Adipocyte (in vitro differentiated cells): ENCODE measurements around the gene RAB11FIP3.
"Not testable (repeated sequence)": the region's sequence is repeated elsewhere in the genome, so short reads cannot be mapped to it uniquely, and the experiment has no call there.

Experiments used
- DNase-seq: peaks from one replicate; pipeline ENCODE4 v3.0.0-alpha.2; 2015; ENCODE audit warnings: low read depth
- H3K27me3 ChIP-seq: replicated peaks from 2 replicates; pipeline ENCODE4 v1.7.0; 2013; ENCODE audit warnings: mild to moderate bottlenecking, low read length, moderate library complexity; ENCODE audit not compliant: control insufficient read depth, insufficient read depth
- H3K36me3 ChIP-seq: 2 replicates; pipeline ENCODE4 v1.7.0; 2013; ENCODE audit warnings: low read length, mild to moderate bottlenecking, moderate library complexity; ENCODE audit not compliant: control insufficient read depth, insufficient read depth, severe bottlenecking
- H3K4me1 ChIP-seq: 2 replicates; pipeline ENCODE4 v1.7.0; 2013; ENCODE audit warnings: mild to moderate bottlenecking, low read length, moderate library complexity; ENCODE audit not compliant: control insufficient read depth, insufficient read depth
- H3K4me3 ChIP-seq: 2 replicates; pipeline ENCODE4 v1.7.0; 2013; ENCODE audit warnings: mild to moderate bottlenecking, low read length, moderate library complexity
- H3K9ac ChIP-seq: 2 replicates; pipeline ENCODE4 v1.7.0; 2013; ENCODE audit warnings: mild to moderate bottlenecking, low read length, moderate library complexity
- H3K9me3 ChIP-seq: 2 replicates; pipeline ENCODE4 v1.7.0; 2013; ENCODE audit warnings: mild to moderate bottlenecking, low read length, moderate library complexity; ENCODE audit not compliant: control insufficient read depth

Gene RAB11FIP3

DNA sequence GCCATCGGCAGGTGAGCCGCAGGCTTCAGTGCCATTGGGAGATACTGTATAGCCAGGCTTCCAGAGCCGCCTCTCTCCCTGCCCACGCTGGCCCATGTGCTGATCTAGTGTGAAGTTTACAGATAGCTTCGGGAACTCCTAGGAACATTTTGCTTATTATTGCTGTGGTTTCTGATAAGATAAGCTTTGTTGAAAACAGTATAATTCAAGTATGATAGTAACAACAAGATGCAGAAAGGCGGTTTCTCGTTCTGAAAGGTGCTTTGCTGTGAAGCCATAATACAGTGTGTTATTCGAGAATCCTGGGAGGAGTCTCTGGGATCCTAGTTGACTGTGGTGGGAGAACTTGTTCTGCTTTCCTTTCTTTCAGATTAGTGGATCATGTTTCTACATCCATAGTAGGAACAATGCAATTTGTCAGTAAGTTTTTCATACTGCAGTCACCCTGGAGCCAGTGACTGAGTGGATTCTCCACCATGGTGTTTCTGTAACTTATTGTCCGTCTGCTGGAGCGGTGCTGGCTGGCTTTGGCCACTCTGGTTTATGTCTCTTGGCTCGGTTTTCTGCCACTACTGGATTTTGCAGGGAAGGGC lies 31.5 kb downstream of the RAB11FIP3 start:
- peaks cover 5% of the 10 kb centered on the region for H3K36me3 ChIP-seq

DNA sequence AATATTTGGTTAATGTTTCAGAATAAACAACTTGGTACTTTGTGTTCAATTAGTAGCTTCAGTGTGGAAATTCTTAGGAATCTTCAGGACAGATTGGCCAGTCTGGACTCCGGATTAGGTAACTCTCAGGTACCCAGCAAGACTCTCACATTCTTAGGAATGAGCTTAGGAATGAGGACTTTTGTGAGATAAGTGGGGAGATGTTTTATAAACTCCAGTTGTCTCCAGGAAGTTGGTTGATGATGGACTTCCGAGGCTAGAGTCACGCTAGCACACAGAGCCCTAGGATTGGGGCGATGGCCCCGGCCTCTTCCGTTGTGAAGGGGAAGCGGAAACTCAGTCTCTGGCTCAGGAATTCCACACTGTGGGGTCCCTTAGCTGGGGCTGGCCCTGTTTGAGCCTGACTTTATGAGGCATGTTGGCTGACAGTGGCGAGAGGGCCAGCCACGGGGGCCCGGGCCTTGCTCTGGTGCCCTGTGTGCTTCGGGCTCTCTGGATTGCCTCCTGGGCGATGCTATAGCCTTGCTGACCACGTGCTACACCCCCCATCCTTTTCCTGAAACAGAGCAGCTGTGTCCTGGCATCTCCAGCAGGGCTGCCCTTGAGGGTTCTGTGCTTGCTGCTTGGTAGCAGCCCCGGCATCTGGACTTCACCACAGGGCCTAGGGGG lies 32.4 kb downstream of the RAB11FIP3 start:
- Histone ChIP-seq H3K27me3 (no peaks in the 10 kb centered on the region), H3K9me3 (no peaks in the 10 kb centered on the region), H3K4me3 (no peak overlapping the region), H3K4me1 (peaks cover 16% of the 10 kb centered on the region), H3K9ac (peak overlapping the region; percentile 1), H3K36me3 (peaks cover 6% of the 10 kb centered on the region)
- peak; percentile 13 for DNase-seq

More for the DNA sequence above, 31.5 kb downstream of the RAB11FIP3 start:
- H3K4me3 ChIP-seq, result peak overlapping the region; percentile 17
- peaks cover 16% of the 10 kb centered on the region for H3K4me1 ChIP-seq
- peak; percentile 46 for DNase-seq
- H3K9ac ChIP-seq, result peak overlapping the region; percentile 16
- no peaks in the 10 kb centered on the region for H3K27me3 ChIP-seq
- no peaks in the 10 kb centered on the region for H3K9me3 ChIP-seq

DNA sequence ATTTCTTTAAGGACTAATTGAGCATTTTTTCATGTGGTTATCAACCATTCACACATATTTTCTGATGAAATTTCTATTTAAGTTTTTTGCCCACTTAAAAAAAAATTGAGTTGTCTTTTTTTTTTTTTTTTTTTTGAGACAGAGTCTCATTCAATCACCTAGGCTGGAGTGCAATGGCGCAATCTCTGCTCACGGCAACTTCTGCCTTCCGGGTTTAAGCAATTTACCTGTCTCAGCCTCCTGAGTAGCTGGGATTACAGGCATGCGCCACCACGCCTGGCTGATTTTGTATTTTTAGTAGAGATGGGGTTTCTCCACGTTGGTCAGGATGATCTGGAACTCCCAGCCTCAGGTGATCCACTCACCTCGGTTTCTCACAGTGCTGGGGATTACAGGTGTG lies 34.3 kb downstream of the RAB11FIP3 start:
- no peak for DNase-seq
- Histone ChIP-seq H3K27me3 (no peaks in the 10 kb centered on the region), H3K9ac (no peak overlapping the region)

DNA sequence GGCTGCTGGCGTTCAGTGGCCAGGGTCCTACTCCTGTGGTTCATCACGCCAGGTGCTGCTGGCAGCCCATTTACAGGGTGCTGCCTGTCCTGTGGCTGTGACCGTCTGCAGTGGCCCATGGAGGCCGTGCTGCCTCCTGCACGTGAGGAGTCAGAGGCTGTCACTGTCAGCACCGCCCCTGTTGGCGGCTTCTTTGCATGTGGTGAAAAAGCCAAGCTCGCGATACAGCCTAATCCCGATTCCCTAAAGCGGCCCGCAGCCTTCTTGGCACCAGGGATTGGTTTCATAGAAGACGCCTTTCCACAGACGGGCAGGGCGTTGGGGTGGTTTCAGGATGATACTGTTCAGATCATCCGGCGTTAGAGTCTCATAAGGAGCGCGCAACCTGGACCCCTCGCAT lies 35.3 kb downstream of the RAB11FIP3 start:
- DNase-seq, result no peak
- no peak overlapping the region for H3K4me3 ChIP-seq

More for the DNA sequence above, 34.3 kb downstream of the RAB11FIP3 start:
- Histone ChIP-seq H3K36me3 (peaks cover 6% of the 10 kb centered on the region), H3K4me1 (peaks cover 16% of the 10 kb centered on the region), H3K9me3 (no peaks in the 10 kb centered on the region), H3K4me3 (no peak overlapping the region)

DNA sequence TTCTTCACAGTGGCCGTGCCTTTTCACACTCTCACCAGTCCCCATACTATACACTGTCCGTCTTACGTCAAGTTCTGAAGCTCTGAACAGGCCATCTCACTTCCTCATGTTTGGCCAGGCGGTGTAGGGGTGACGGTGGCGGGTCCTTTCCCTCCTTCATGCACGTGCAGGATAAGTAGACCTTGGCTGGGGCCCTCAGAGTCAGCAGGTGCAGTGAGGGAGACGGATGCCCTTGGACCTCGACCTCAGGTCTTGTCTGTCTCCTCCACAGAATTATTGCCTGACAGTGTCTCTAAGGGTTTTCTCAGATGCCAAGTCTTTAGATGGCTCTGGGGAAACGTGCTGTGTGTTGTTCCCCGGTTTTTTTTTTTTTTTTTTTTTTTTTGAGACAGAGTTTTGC lies 37.6 kb downstream of the RAB11FIP3 start:
- Histone ChIP-seq H3K9ac (no peak overlapping the region), H3K9me3 (no peaks in the 10 kb centered on the region), H3K36me3 (peaks cover 6% of the 10 kb centered on the region), H3K27me3 (no peaks in the 10 kb centered on the region), H3K4me1 (peaks cover 1% of the 10 kb centered on the region), H3K4me3 (no peak overlapping the region)
- DNase-seq, result no peak

More for the DNA sequence above, 35.3 kb downstream of the RAB11FIP3 start:
- Histone ChIP-seq H3K27me3 (no peaks in the 10 kb centered on the region), H3K9me3 (no peaks in the 10 kb centered on the region), H3K9ac (no peak overlapping the region), H3K4me1 (peaks cover 16% of the 10 kb centered on the region), H3K36me3 (peaks cover 6% of the 10 kb centered on the region)

DNA sequence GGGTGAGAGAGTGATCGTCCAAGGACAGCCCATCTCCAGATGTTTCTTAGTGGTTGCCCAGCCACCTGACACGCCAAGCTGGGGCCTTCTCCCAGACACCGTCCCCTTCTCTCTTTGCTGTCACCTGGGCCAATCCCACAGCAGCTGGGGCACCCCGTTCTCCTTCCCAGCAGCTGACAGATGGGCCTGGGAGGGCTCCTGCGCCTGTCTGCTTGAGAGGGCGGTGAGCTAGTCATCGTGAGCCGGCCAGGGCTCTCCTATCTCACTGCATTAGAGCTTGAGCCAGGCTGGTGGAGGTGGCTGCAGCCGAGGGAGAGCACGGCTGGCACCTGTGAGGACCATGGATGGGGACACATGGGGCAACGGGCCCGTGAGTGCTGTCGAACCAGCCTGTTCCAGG lies 41.2 kb downstream of the RAB11FIP3 start:
- no peaks in the 10 kb centered on the region for H3K4me1 ChIP-seq
- no peak overlapping the region for H3K9ac ChIP-seq
- DNase-seq, result no peak
- peaks cover 8% of the 10 kb centered on the region for H3K36me3 ChIP-seq
- no peaks in the 10 kb centered on the region for H3K27me3 ChIP-seq
- H3K9me3 ChIP-seq, result no peaks in the 10 kb centered on the region
- H3K4me3 ChIP-seq, result no peak overlapping the region

- H3K27me3 ChIP-seq, result not testable (repeated sequence)
Observed at GRCh38 chr16:467249-467871, 41.9 kb downstream of the RAB11FIP3 start.

DNA sequence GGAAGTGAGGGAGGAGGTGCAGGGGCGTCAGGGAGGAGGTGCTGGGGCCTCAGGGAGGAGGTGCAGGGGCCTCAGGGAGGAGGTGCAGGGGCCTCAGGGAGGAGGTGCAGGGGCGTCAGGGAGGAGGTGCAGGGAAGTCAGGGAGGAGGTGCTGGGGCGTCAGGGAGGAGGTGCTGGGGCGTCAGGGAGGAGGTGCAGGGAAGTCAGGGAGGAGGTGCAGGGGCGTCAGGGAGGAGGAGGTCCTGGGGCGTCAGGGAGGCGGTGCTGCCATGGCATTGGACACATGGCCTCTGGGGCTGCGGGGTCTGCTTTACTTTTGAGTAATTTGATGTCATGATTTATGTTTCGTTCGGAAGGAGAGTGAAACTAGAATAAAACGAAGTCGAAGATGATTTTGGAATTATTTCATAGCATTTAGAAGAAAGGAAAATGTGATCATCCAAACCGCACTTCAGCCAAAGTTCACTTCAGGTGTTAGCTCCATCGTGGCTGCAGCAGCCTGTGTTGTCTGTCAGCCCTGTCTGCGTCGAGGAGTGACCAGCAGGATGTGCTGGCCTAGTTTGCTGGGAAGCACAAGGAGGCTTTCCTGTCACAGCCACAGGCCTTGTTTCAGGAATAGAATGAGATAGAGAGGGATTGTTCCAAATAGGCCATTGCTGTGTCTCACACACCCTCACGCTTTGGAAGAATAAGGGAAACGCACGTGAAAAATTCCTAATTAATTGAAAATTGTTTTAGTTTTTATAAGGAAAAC lies 42.8 kb downstream of the RAB11FIP3 start:
- no peak for DNase-seq
- H3K4me3 ChIP-seq, result no peak overlapping the region

More at GRCh38 chr16:467249-467871, 41.9 kb downstream of the RAB11FIP3 start:
- H3K9me3 ChIP-seq, H3K4me3 ChIP-seq, H3K36me3 ChIP-seq, H3K4me1 ChIP-seq, H3K9ac ChIP-seq, DNase-seq: not testable (repeated sequence)

DNA sequence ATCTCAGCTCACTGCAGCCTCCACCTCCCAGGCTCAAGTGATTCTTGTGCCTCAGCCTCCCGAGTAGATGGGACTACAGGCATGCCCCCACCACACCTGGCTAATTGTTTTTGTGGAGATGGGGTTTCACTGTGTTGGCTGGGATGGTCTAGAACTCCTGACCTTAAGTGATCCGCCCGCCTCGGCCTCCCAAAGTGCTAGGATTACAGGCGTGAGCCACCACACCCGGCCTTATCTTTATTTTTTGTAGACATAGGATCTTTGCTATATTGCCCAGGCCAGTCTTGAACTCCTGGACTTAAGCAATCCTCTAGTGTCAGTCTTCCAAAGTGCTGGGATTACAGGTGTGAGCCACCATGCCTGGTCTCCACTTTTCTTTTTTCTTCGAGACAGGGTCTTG lies 44.0 kb downstream of the RAB11FIP3 start:
- H3K4me3 ChIP-seq, H3K36me3 ChIP-seq, H3K9ac ChIP-seq, H3K9me3 ChIP-seq, H3K4me1 ChIP-seq, H3K27me3 ChIP-seq, DNase-seq: not testable (repeated sequence)

More for the DNA sequence above, 42.8 kb downstream of the RAB11FIP3 start:
- no peaks in the 10 kb centered on the region for H3K9me3 ChIP-seq
- no peak overlapping the region for H3K9ac ChIP-seq
- peaks cover 6% of the 10 kb centered on the region for H3K36me3 ChIP-seq
- no peaks in the 10 kb centered on the region for H3K4me1 ChIP-seq
- H3K27me3 ChIP-seq, result no peaks in the 10 kb centered on the region

GRCh38 chr16:470418-470817 lies 45.0 kb downstream of the RAB11FIP3 start:
- no peak overlapping the region for H3K9ac ChIP-seq
- H3K9me3 ChIP-seq, result no peaks in the 10 kb centered on the region
- peaks cover 6% of the 10 kb centered on the region for H3K36me3 ChIP-seq
- H3K4me3 ChIP-seq, result no peak overlapping the region
- DNase-seq, result no peak
- no peaks in the 10 kb centered on the region for H3K4me1 ChIP-seq
- H3K27me3 ChIP-seq, result no peaks in the 10 kb centered on the region
